ENCODE results near the gene CCDC60. TPM values are rescaled to one million over a fixed set of nuclear protein-coding genes. Genes with fewer than 3 reads are reported as not detected.

The CCDC60 gene
- total RNA-seq, 4 donors from 2014 or later: not detected

DNA sequence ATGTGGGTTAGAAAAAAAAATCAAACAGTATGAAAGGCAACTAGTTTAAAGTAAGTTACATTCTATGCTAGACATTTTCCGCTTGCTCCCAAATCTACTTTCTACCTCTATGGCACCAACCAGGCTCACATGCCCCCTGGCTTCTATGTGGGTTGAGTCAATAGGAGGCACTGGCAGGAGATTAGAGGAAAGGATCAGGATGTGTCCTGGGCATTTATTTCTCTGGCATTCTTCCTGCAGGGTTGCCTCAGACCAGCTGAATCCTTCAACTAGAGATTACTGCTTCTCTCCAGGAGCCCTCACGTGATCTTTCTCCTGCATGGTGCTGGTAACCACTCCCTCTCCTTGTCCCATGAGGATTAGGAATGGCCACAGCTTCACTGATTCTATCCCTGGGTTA is 14.9 kb upstream of the CCDC60 start:
- TF ChIP-seq CTCF (IDR thresholded peaks at IDR 0.05; ENCODE audit: low read depth): no peak

GRCh38 chr12:119320678-119321077 is 13.9 kb upstream of the CCDC60 start:
- TF ChIP-seq CTCF (IDR thresholded peaks at IDR 0.05; ENCODE audit: low read depth): no peak

GRCh38 chr12:119322301-119322723 is 12.2 kb upstream of the CCDC60 start:
- TF ChIP-seq CTCF (IDR thresholded peaks at IDR 0.05; ENCODE audit: low read depth): no peak

DNA sequence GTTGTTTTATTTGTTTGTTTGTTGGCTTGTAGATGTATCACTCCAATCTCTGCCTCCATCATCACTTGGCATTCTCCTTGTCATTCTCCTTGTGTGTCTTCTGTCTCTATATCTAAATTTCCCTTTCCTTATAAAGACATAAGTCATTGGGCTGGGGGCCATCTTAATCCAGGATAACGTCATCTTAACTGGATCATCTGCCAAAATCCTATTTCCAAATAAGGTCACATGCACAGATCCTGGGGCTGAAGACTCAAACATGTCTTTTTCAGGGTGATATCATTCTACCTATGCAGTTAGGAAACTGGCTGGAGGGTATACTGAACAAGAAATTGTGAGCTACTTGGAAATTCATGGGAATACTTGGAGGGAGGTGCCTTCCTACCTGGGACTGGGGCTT is 8.7 kb upstream of the CCDC60 start:
- no peak for TF ChIP-seq CTCF (IDR thresholded peaks at IDR 0.05; ENCODE audit: low read depth)

DNA sequence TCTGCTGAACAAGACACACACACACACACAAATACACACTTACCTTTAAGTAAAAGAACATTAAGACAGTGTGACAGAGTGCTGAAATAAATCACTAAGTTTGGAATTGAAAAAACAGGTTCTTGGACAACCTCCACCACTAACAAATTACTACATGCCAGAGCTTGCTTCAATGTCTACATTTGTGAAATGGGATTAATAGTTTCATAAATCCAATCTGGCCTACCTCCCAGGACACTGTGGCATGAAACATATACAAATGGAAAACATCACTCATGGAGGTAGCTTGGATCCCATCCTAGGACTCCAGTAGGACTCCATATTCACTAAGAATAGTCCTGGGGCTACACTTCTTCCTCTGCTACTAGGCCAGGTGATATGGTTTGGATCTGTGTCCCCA is 8.2 kb upstream of the CCDC60 start:
- no peak for TF ChIP-seq CTCF (IDR thresholded peaks at IDR 0.05; ENCODE audit: low read depth)

- no peak for TF ChIP-seq CTCF (IDR thresholded peaks at IDR 0.05; ENCODE audit: low read depth)
These were observed 7.1 kb upstream of the CCDC60 start for GRCh38 chr12:119327471-119327870.

DNA sequence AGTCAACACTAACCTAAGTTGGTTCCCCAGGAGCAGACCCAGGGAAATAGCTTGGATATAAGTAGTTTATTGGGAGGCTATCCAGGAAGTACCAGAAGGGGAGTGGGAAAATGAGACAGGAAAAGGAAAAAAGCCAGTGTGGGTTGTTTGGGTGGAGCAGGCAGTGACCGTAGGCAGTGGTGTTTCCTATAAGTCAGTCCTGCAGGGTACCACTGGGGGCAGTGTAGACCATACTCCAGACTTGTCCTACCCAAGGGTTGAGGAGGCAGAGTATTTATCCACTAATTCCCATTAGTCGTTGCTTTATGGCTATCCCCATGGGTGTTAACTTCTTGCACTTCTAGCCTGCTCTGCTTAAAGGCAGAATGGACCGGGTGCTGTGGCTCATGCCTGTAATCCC is 6.4 kb upstream of the CCDC60 start:
- TF ChIP-seq CTCF (IDR thresholded peaks at IDR 0.05; ENCODE audit: low read depth): no peak
